Measurements from ENCODE around the gene UGDH. TPM values are rescaled to one million over a fixed set of nuclear protein-coding genes. Genes with fewer than 3 reads are reported as not detected.

UGDH gene
- total and polyA plus RNA-seq, 2 of the 8 experiments (the other 6 are each of a cell fraction or from before 2014, with no cell fraction given), result 32.0 to 128 TPM

DNA sequence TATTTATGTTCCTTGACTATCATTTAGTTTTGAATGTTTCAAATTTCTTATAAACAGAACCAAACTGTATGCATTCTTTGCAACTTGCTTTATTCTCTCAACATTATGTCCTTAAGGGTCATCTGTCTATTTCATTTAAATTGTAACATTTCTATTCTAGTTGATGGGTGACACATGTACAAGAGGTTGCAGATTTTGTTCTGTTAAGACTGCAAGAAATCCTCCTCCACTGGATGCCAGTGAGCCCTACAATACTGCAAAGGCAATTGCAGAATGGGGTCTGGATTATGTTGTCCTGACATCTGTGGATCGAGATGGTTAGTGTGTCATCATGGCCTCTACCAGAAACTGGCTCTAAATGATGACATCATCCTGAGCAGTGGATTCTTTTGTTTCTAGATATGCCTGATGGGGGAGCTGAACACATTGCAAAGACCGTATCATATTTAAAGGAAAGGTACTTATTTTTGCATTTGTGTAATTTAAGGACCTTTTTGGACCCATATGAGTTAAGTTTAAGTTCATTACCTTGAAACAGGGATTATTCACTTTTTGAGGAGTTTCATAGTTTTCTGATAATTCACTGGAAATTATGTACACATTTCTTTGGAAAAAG is 62.2 kb downstream of the UGDH start:
- Histone ChIP-seq H3K79me2 (ENCODE audit: control insufficient read depth in 1 of 2, insufficient read depth in 2 of 2, low read length in 2 of 2) (peaks cover 0 to 4% of the 10 kb centered on the region in 2 experiments; a peak in 1 of 4 replicates), H3K79me1 (ENCODE audit: low read depth, low read length) (no peaks in the 10 kb centered on the region), H2BK15ac (ENCODE audit: low read length) (no peak overlapping the region), H3K14ac (ENCODE audit: insufficient read length) (no peak overlapping the region), H2BK20ac (ENCODE audit: low read length) (no peak overlapping the region), H4K91ac (replicated peaks; ENCODE audit: insufficient read length, low read length) (no peak overlapping the region), H3K4me3 (ENCODE audit: extremely low read depth in 1 of 4, insufficient read depth in 2 of 4, low read depth in 3 of 4, low read length in 4 of 4) (no peak overlapping the region), H3K4me2 (ENCODE audit: insufficient read depth in 1 of 2, low read depth in 2 of 2, low read length in 2 of 2) (no peak overlapping the region), H2BK12ac (ENCODE audit: low read depth, low read length) (no peak overlapping the region), H3K23ac (ENCODE audit: insufficient read length) (no peak overlapping the region), H4K20me1 (replicated peaks in 1 of 2; ENCODE audit: control insufficient read depth in 1 of 2, insufficient read depth in 2 of 2, low read length in 2 of 2) (no peaks in the 10 kb centered on the region), H3K27ac (ENCODE audit: low read depth, low read length) (no peak overlapping the region), H2BK120ac (replicated peaks; ENCODE audit: low read depth, low read length) (no peak overlapping the region), H4K8ac (ENCODE audit: extremely low read depth, insufficient read depth, low read length) (no peak overlapping the region), H3K9me3 (ENCODE audit: insufficient read depth in 2 of 2, low read depth in 1 of 2, low read length in 1 of 2) (no peaks in the 10 kb centered on the region), H4K5ac (ENCODE audit: insufficient read length, low read depth, low read length) (no peak overlapping the region), H3K27me3 (replicated peaks in 1 of 4; ENCODE audit: control insufficient read depth in 3 of 4, extremely low read depth in 1 of 4, insufficient read depth in 3 of 4, low read length in 3 of 4) (no peaks in the 10 kb centered on the region), H3K56ac (replicated peaks; ENCODE audit: insufficient read length, low read depth, low read length) (no peak overlapping the region), H3K36me3 (ENCODE audit: control insufficient read depth in 2 of 4, insufficient read depth in 4 of 4, low read length in 3 of 4) (peaks cover 3 to 30% (median 19%) of the 10 kb centered on the region in 4 experiments), H3K18ac (ENCODE audit: extremely low read depth, low read length) (no peak overlapping the region), H3K4ac (replicated peaks; ENCODE audit: insufficient read length, low read depth, low read length) (no peak overlapping the region), H2AFZ (ENCODE audit: low read length) (no peak overlapping the region), H3K9ac (replicated peaks in 1 of 4; ENCODE audit: extremely low read depth in 1 of 4, low read depth in 3 of 4, low read length in 3 of 4) (no peak overlapping the region), H3K4me1 (replicated peaks in 1 of 4; ENCODE audit: control insufficient read depth in 3 of 4, insufficient read depth in 4 of 4, low read length in 3 of 4) (no peaks in the 10 kb centered on the region), H2AK5ac (ENCODE audit: low read depth, low read length) (no peak overlapping the region), H3K23me2 (ENCODE audit: low read depth, low read length) (no peaks in the 10 kb centered on the region), H2BK5ac (ENCODE audit: low read depth, low read length) (no peak overlapping the region)
- DNase-seq (ENCODE audit: low read depth in 1 of 2, low spot score in 2 of 2) (no peak), FAIRE-seq (no peak)
- POLR2A ChIA-PET (ENCODE audit: partially characterized antibody), result interaction anchor here (1.4 to 2.9 kb wide), 2 partner anchors 8 to 11 kb away, joined by 5 to 32 read pairs; partner anchors contain the start of genes LIAS and RPL9
- WGBS, 2 experiments (ENCODE audit: extremely low coverage in 1 of 2, insufficient coverage in 1 of 2, insufficient read length in 1 of 2, insufficient replicate concordance in 2 of 2, low coverage in 1 of 2, low lambda C conversion rate in 2 of 2, missing lambda C conversion rate in 1 of 2), result 92% methylated on average over 2 of the region's 2 CpGs; no CpG with 5 or more reads in 1 of the 2 experiments
- TF ChIP-seq TCF12 (IDR thresholded peaks at IDR 0.05; ENCODE audit: low read depth, low read length) (no peak), SIX5 (IDR thresholded peaks at IDR 0.05; ENCODE audit: low read depth, low read length) (no peak), KDM5A (IDR thresholded peaks at IDR 0.05; ENCODE audit: low read length) (no peak), CBX8 (IDR thresholded peaks at IDR 0.05; ENCODE audit: borderline replicate concordance, low read depth, low read length) (no peak), POLR2A (IDR thresholded peaks at IDR 0.05; ENCODE audit: control extremely low read depth in 1 of 2, low read depth in 2 of 2, low read length in 2 of 2) (no peak), ASH2L (IDR thresholded peaks at IDR 0.05; ENCODE audit: low read length) (no peak), ZNF274 (IDR thresholded peaks at IDR 0.05; ENCODE audit: borderline replicate concordance, extremely low read depth, low read length) (no peak), SIN3A (conservative IDR thresholded peaks at IDR 0.05 in 1 of 2, IDR thresholded peaks at IDR 0.05 in 1 of 2; ENCODE audit: low read depth in 1 of 2, low read length in 2 of 2) (no peak), KDM1A (IDR thresholded peaks at IDR 0.05; ENCODE audit: borderline replicate concordance, low read length) (no peak), RXRA (IDR thresholded peaks at IDR 0.05; ENCODE audit: insufficient read depth, low read depth, low read length) (no peak)
- CTCF ChIA-PET (ENCODE audit: partially characterized antibody), result interaction anchor here (0.8 kb wide), 1 partner anchor 195 kb away, joined by 4 read pairs; no protein-coding TSS in a partner anchor

Data from H1 (cell line).